K562 (cell line): ENCODE measurements around the gene DCLK2. TPM values are rescaled to one million over a fixed set of nuclear protein-coding genes. Genes with fewer than 3 reads are reported as not detected.

Experiments
- ATAC-seq: fragments of 200-7000 bp; cut with Tn5 transposase; 3 replicates; pipeline ENCODE4 v1.9.1; 2020; ENCODE audit warnings: moderate library complexity
- BruUV-seq: library from RNA; stranded (reverse); fragments of 400-500 nt; replicated peaks from 2 replicates; lab custom pipeline; 2021; lab: Mats Ljungman, UMichigan
- CTCF ChIA-PET: fragments of 300-600 bp; formaldehyde crosslinking; extraction: SDS; loops from one replicate; lab custom pipeline; 2021; ENCODE audit warnings: low intra/inter-chr PET ratio; lab: Yijun Ruan, JAX
- POLR2A ChIA-PET: fragments of 300-600, 350-650 bp; sonication (Branson Sonifier 250); formaldehyde crosslinking; extraction: SDS; loops from one replicate; lab custom pipeline; 2021; ENCODE audit warnings: antibody characterized with exemption, inconsistent platforms; lab: Yijun Ruan, JAX
- DNase-seq, 4 experiments: peaks; one replicate each; pipeline versions ENCODE4 v3.0.0 to v3.0.0-alpha.2; 2011 to 2018; ENCODE audit warnings: low spot score in 3 of 4, mixed read lengths in 3 of 4; ENCODE audit errors: extremely low read depth in 1 of 4
- FAIRE-seq: peaks from 2 replicates; lab custom pipeline; 2011; peaks lifted over from hg19 to GRCh38; lab: Jason Lieb, UNC
- H2AFZ ChIP-seq: 2 replicates; pipeline ENCODE4 v1.6.0; 2011; ENCODE audit warnings: low read depth, low read length, control low read depth, inconsistent platforms
- H3K27ac ChIP-seq: fragments of 200-600 bp; 3 replicates; pipeline ENCODE4 v1.8.0; 2011; ENCODE audit warnings: low read depth, mild to moderate bottlenecking, control low read depth, inconsistent platforms, low read length, moderate library complexity, mixed read lengths; ENCODE audit errors: extremely low read depth
- H3K27me3 ChIP-seq, 2 experiments: fragments of 300-600 bp in 1 of 2; 2 replicates in 1 of 2; 3 replicates in 1 of 2; pipeline versions ENCODE4 v1.6.0 to v1.8.0; 2011; ENCODE audit warnings: inconsistent platforms in 2 of 2, low read length in 2 of 2, mild to moderate bottlenecking in 1 of 2, mixed read lengths in 1 of 2, moderate library complexity in 1 of 2; ENCODE audit not compliant: control insufficient read depth in 2 of 2, insufficient read depth in 2 of 2
- H3K36me3 ChIP-seq: fragments of 300-600 bp; 3 replicates; pipeline ENCODE4 v1.8.0; 2011; ENCODE audit warnings: mild to moderate bottlenecking, low read length, inconsistent platforms; ENCODE audit not compliant: control insufficient read depth, insufficient read depth
- H3K4me1 ChIP-seq, 2 experiments: fragments of 200-600 bp in 1 of 2; replicated peaks in 1 of 2; 2 replicates in 1 of 2; 3 replicates in 1 of 2; pipeline versions ENCODE4 v1.5.1 to v1.8.0; 2011; ENCODE audit warnings: inconsistent platforms in 2 of 2, low read length in 2 of 2, mild to moderate bottlenecking in 1 of 2, mixed read lengths in 1 of 2, moderate library complexity in 1 of 2; ENCODE audit not compliant: control insufficient read depth in 2 of 2, insufficient read depth in 2 of 2
- H3K4me2 ChIP-seq: 2 replicates; pipeline ENCODE4 v1.6.1; 2011; ENCODE audit warnings: low read length, control low read depth, inconsistent platforms, mixed read lengths; ENCODE audit not compliant: insufficient read depth
- H3K4me3 ChIP-seq: fragments of 200-600 bp; sonication (generic), shearing (Covaris generic); 2 replicates; pipeline ENCODE4 v1.5.1; 2016; ENCODE audit warnings: control low read depth, inconsistent platforms
- H3K79me2 ChIP-seq: fragments of 200-600 bp; 3 replicates; pipeline ENCODE4 v1.8.0; 2011; ENCODE audit warnings: low read length, inconsistent platforms; ENCODE audit not compliant: control insufficient read depth, insufficient read depth
- H3K9ac ChIP-seq, 2 experiments: 2 replicates each; pipeline versions ENCODE4 v1.6.0 to v1.6.1; 2011; ENCODE audit warnings: low read depth in 2 of 2, low read length in 2 of 2, control low read depth in 1 of 2, inconsistent platforms in 1 of 2, mild to moderate bottlenecking in 1 of 2, mixed read lengths in 1 of 2; ENCODE audit not compliant: insufficient read depth in 1 of 2
- H3K9me1 ChIP-seq: one replicate; pipeline ENCODE4 v1.6.0; 2011; ENCODE audit warnings: inconsistent platforms, mild to moderate bottlenecking, low read length, moderate library complexity; ENCODE audit not compliant: control insufficient read depth, insufficient read depth
- H3K9me3 ChIP-seq: replicated peaks from 2 replicates; pipeline ENCODE4 v1.5.1; 2011; ENCODE audit warnings: low read depth, low read length, inconsistent platforms; ENCODE audit not compliant: control insufficient read depth, insufficient read depth
- H4K20me1 ChIP-seq: replicated peaks from 2 replicates; pipeline ENCODE4 v1.6.1; 2011; ENCODE audit warnings: low read length, inconsistent platforms, mixed read lengths; ENCODE audit not compliant: control insufficient read depth, insufficient read depth
- DIDO1 ChIP-seq: fragments of 450-650 bp; IDR thresholded peaks from 2 replicates; pipeline ENCODE4 v1.6.1; 2016; ENCODE audit warnings: low read depth, missing biosample characterization, missing genetic modification characterization
- MYBL2 ChIP-seq, 2 experiments: fragments of 450-650 bp in 1 of 2; sonication (generic) in 1 of 2; formaldehyde crosslinking in 1 of 2; IDR thresholded peaks; 2 replicates each; pipeline versions ENCODE4 v1.6.1 to v1.8.1; 2017 to 2022; ENCODE audit warnings: borderline replicate concordance in 1 of 2, inconsistent platforms in 1 of 2, low read depth in 1 of 2, mild to moderate bottlenecking in 1 of 2, missing genetic modification reagents in 1 of 2, moderate library complexity in 1 of 2
- NCOR1 ChIP-seq: fragments of 450-650 bp; IDR thresholded peaks from 2 replicates; pipeline ENCODE4 v1.6.1; 2016; ENCODE audit warnings: mild to moderate bottlenecking, moderate library complexity
- NR1H2 ChIP-seq: sonication (generic); formaldehyde crosslinking; IDR thresholded peaks from 2 replicates; pipeline ENCODE4 v1.4.0; 2020; ENCODE audit warnings: mild to moderate bottlenecking, missing genetic modification reagents
- SREBF1 ChIP-seq: fragments of 150-350 bp; IDR thresholded peaks from 2 replicates; pipeline ENCODE4 v1.6.1; 2014; ENCODE audit warnings: antibody characterized with exemption, low read depth, low read length, borderline replicate concordance
- ZNF436 ChIP-seq: fragments of 250-450, 450-650 bp; sonication (Bioruptor Pico); formaldehyde crosslinking; IDR thresholded peaks from 2 replicates; pipeline ENCODE4 v1.7.0; 2020; ENCODE audit warnings: mild to moderate bottlenecking
- ZNF717 ChIP-seq: fragments of 250-450 bp; sonication (Bioruptor Pico); IDR thresholded peaks from 2 replicates; pipeline ENCODE4 v1.5.0; 2021
- WGBS: fragments of 100-300 bp; shearing (Covaris generic); methylation state at CpG from one replicate; pipeline ENCODE4 v1.1.6; 2016; ENCODE audit warnings: low coverage, mixed read lengths; ENCODE audit not compliant: insufficient coverage; ENCODE audit errors: missing lambda C conversion rate; 5-methylcytosine and 5-hydroxymethylcytosine counted together
- in situ Hi-C: fragments of 300-500 bp; cut with MboI; formaldehyde crosslinking; loops from 4 replicates; pipeline ENCODE4 v1.15.0; 2018; ENCODE audit warnings: inconsistent platforms, mixed read lengths
- intact Hi-C: fragments of 100-400 bp; cut with micrococcal nuclease; formaldehyde crosslinking; loops from 2 replicates; pipeline ENCODE4 v1.14.2; 2022
- polyA plus RNA-seq, 8 experiments: library from polyadenylated mRNA; depleted of rRNA in 4 of 8; stranded (reverse) in 5 of 8; unstranded in 3 of 8; fragments of >200 nt; fragmentation: Nextera tagmentation in 2 of 8; fragmentation: Illumina TruSeq in 1 of 8; extraction: Ambion mirVana in 2 of 8; extraction: Trizol in 1 of 8; gene quantifications; 2 replicates each; pipeline versions ENCODE4 v1.2.1 to v1.2.3, GENCODE V29; 2011 to 2014; ENCODE audit warnings: inconsistent platforms in 1 of 8, missing spikeins in 1 of 8
- total RNA-seq, 7 experiments: library from RNA; depleted of rRNA in 6 of 7; stranded (reverse); fragments of >200 nt in 6 of 7; fragmentation: Illumina TruSeq in 2 of 7; extraction: Trizol in 2 of 7; gene quantifications; 2 replicates each; pipeline versions ENCODE4 v1.2.1 to v1.2.3, GENCODE V29; 2011 to 2021; ENCODE audit warnings: low replicate concordance in 1 of 7

The DCLK2 gene
- total and polyA plus RNA-seq, 9 of the 15 experiments (the other 6 are each of a cell fraction or from before 2014, with no cell fraction given), result not detected

DNA sequence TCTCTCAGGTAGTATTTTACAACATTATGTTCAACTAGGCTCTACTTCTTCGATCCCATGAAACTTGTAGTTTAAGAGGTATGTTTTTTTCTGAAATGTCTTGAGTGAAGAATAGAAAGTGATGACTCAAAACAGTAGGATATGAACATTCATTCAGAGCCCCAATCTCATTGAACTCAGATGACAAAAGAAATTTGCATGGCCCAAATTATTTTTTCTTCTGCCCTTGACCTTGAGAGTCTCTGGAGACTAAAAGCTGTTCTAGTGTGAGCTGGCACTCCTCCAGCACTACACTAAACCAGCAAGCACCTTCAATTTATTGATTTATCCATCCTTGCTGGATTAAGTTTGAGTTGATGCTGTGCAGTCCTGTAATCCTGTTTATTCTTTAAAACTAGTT, 4.0 kb downstream of the DCLK2 start:
- Histone ChIP-seq H3K36me3 (no peaks in the 10 kb centered on the region), H3K4me1 (peaks cover 0 to 15% of the 10 kb centered on the region in 2 experiments; a peak in 2 of 5 replicates), H2AFZ (no peak overlapping the region)
- no peak for ATAC-seq
- TF ChIP-seq DIDO1, result no peak
- TF ChIP-seq SREBF1, result no peak
- no peak for TF ChIP-seq NCOR1
- TF ChIP-seq, all 486 proteins: peak for 0
- in situ Hi-C loops (no loop called here), intact Hi-C loops (no loop called here)
- Histone ChIP-seq H3K27me3 (peaks cover 2 to 19% of the 10 kb centered on the region in 2 experiments; a peak in 2 of 5 replicates), H3K4me2 (no peak overlapping the region), H3K4me3 (no peak overlapping the region), H3K9ac (no peak overlapping the region), H3K79me2 (no peaks in the 10 kb centered on the region), H3K9me3 (no peaks in the 10 kb centered on the region), H3K9me1 (no peaks in the 10 kb centered on the region), H3K27ac (no peak overlapping the region), H4K20me1 (no peaks in the 10 kb centered on the region)
- ChIA-PET POLR2A (no interaction called here), CTCF (no interaction called here)
- 0% methylated on average over 1 of the region's 1 CpG for WGBS
- FAIRE-seq, result no peak
- no peak for DNase-seq
- no TSS peak for BruUV-seq

DNA sequence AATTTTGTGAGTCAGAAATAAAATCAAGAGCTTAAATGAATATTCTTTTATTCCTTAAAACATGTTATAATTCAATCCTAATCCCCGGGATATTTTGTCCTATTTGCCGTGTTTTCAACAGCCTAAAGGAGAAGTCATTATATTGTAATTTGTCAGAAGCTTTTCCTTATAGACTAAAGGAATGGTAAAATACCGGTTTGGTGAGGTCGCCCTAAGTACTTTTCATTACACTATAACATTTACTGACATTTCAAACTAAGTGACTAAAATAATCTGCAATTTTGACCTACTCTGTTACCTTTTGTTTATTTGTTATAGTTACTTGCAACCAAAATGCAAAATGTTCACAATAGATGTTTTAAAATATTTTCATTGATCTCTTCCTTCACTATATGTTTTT, 8.8 kb downstream of the DCLK2 start:
- Histone ChIP-seq H2AFZ (no peak overlapping the region), H3K9me1 (no peaks in the 10 kb centered on the region), H3K4me2 (no peak overlapping the region), H3K4me1 (no peaks in the 10 kb centered on the region), H3K9ac (no peak overlapping the region), H3K27ac (no peak overlapping the region), H3K27me3 (peaks cover 0 to 2% of the 10 kb centered on the region in 2 experiments; a peak in 1 of 5 replicates), H3K79me2 (no peaks in the 10 kb centered on the region), H3K9me3 (no peaks in the 10 kb centered on the region), H3K4me3 (no peak overlapping the region), H3K36me3 (no peaks in the 10 kb centered on the region), H4K20me1 (no peaks in the 10 kb centered on the region)
- FAIRE-seq (no peak), DNase-seq (no peak), ATAC-seq (no peak)
- intact Hi-C loops (no loop called here), in situ Hi-C loops (no loop called here)
- no peak for TF ChIP-seq ZNF717
- no peak for TF ChIP-seq ZNF436
- TF ChIP-seq MYBL2 (IDR thresholded peaks at IDR 0.05; ENCODE audit: low read depth), result no peak
- TF ChIP-seq MYBL2 (CRISPR knock-in tag; IDR thresholded peaks at IDR 0.05; ENCODE audit: borderline replicate concordance), result no peak
- TF ChIP-seq NR1H2 (CRISPR knock-in tag), result no peak
- no TSS peak for BruUV-seq
- ChIA-PET CTCF (no interaction called here), POLR2A (no interaction called here)
- WGBS, result 0% methylated on average over 4 of the region's 4 CpGs
